ENCODE measurements around the gene HNRNPC.
"Not testable (repeated sequence)": the region's sequence is repeated elsewhere in the genome, so short reads cannot be mapped to it uniquely, and the experiment has no call there.

HNRNPC gene

GRCh38 chr14:21308479-21309237, 39.4 kb upstream of the HNRNPC start:
- TF ChIP-seq CTCF (IDR thresholded peaks at IDR 0.05; ENCODE audit: low read depth, low read length) = no peak
- in situ Hi-C loops (cut with HindIII; ENCODE audit: low sequenced_read_pairs) = no loop called here
- peak overlapping the region; percentile 29 for H3K4me3 ChIP-seq (ENCODE audit: low read depth, low read length)
- peak; percentile 75 for DNase-seq (ENCODE audit: low read depth, low spot score)

GRCh38 chr14:21308132-21308478, 38.9 kb upstream of the HNRNPC start:
- TF ChIP-seq CTCF (IDR thresholded peaks at IDR 0.05; ENCODE audit: low read depth, low read length) = no peak
- peak overlapping the region; percentile 29 for H3K4me3 ChIP-seq (ENCODE audit: low read depth, low read length)
- no peak for DNase-seq (ENCODE audit: low read depth, low spot score)
- in situ Hi-C loops (cut with HindIII; ENCODE audit: low sequenced_read_pairs) = no loop called here

DNA sequence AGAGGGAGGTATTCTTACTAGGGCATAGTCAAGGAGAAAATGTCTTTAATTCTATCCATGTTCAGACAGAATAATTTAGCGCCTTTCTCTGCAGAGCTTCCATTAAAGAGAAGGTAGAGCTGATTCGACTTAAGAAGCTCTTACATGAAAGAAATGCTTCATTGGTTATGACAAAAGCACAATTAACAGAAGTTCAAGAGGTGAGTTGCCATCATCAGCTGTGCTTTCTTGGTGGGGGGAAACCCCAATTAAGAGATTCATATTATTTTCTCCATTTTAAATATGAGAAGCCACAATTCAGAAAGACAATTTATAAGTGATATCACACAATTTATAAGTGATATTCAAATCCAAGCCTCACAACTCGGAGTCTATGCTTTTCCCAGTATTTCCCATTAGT, 38.4 kb upstream of the HNRNPC start:
- no peak for TF ChIP-seq CTCF (IDR thresholded peaks at IDR 0.05; ENCODE audit: low read depth, low read length)
- H3K4me3 ChIP-seq (ENCODE audit: low read depth, low read length) = no peak overlapping the region
- no peak for DNase-seq (ENCODE audit: low read depth, low spot score)
- in situ Hi-C loops (cut with HindIII; ENCODE audit: low sequenced_read_pairs) = no loop called here

DNA sequence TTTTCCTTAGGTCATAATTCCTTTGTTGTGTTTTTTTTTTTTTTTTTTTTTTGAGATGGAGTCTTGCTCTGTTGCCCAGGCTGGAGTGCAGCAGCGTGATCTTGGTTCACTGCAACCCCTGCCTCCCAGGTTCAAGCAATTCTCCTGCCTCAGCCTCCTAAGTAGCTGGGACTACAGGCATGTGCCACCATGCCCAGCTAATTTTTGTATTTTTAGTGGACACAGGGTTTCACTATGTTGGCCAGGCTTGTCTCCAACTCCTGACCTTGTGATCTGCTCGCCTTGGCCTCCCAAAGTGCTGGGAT, 33.5 kb upstream of the HNRNPC start:
- H3K4me3 ChIP-seq (ENCODE audit: low read depth, low read length); DNase-seq (ENCODE audit: low read depth, low spot score); in situ Hi-C loops (cut with HindIII; ENCODE audit: low sequenced_read_pairs): not testable (repeated sequence)

DNA sequence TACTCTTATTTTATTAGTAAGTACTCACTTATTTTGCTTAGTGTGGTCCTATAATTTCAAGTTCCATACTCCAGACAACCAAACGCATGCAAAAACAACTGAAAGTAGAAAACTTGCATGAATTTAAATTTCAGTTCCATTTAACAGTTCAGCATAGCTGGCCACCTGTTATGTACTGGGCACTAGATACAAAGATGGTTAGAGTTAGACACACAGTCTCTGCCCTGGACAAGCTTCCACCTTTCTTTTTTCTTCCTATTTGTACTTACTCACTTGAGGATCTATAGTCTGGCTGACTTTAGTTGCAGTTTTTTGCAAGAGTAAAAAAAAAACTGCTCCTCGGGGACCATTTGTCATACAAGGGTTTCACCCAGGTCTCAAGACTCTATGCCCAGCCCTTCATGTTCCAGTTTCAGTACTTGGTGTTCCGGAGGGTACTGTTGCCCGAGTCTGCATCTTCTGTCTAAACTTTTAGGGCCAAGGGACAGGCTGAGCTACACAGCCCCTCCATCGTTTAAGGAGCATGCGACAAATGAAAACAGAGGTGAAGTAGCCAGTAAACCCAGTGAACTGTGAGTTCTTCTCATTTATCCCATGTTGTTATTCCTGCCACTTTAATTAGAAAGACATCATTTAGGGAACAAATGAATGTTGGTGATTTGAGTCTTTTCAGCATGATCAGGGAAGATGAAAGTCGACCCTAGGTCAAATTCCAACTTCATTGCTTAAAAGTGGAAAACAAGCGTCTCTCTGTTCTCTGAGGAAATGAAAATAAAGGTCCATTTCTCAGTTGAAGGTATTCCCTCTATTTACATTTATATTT, 33.0 kb upstream of the HNRNPC start:
- H3K4me3 ChIP-seq (ENCODE audit: low read depth, low read length) = no peak overlapping the region
- no peak for TF ChIP-seq CTCF (IDR thresholded peaks at IDR 0.05; ENCODE audit: low read depth, low read length)
- no peak for DNase-seq (ENCODE audit: low read depth, low spot score)
- in situ Hi-C loops (cut with HindIII; ENCODE audit: low sequenced_read_pairs) = no loop called here

DNA sequence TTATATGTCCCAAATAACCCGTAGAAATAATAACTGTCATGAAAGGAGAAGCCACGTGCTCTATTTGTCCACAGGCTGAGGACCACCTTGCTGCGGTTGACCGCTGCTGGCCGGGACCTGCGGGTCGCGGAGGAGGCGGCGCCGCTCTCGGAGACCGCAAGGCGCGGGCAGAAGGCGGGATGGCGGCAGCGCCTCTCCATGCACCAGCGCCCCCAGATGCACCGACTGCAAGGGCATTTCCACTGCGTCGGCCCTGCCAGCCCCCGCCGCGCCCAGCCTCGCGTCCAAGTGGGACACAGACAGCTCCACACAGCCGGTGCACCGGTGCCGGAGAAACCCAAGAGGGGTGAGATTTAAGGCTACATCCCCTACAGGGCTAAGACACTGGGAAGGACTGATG, 31.6 kb upstream of the HNRNPC start:
- in situ Hi-C loops (cut with HindIII; ENCODE audit: low sequenced_read_pairs) = no loop called here
- TF ChIP-seq CTCF (IDR thresholded peaks at IDR 0.05; ENCODE audit: low read depth, low read length) = no peak
- DNase-seq (ENCODE audit: low read depth, low spot score) = no peak
- H3K4me3 ChIP-seq (ENCODE audit: low read depth, low read length) = no peak overlapping the region

DNA sequence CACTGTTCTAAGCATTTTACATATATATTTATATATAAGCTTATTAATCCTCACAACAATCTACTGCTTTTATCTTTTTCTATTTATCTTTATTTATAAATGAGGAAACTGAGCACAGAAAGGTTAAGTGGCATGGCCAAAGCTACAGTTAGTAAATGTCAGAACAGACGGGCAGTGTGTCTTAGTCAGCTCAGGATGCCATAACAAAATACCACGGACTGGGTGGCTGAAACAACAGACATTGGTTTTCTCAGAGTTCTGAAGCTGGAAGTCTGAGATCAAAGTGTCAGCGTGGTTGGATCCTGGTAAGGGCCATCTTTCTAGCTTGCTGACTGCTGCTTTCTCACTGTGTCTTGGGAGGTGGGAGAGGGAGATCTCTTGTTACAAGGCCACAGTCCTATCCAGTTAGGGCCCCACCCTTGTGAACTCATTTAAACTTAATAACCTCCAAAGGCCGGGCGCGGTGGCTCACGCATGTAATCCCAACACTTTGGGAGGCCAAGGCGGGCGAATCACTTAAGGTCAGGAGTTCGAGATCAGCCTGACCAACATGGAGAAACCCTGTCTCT, 30.4 kb upstream of the HNRNPC start:
- H3K4me3 ChIP-seq (ENCODE audit: low read depth, low read length) = no peak overlapping the region
- in situ Hi-C loops (cut with HindIII; ENCODE audit: low sequenced_read_pairs) = no loop called here
- no peak for DNase-seq (ENCODE audit: low read depth, low spot score)
- no peak for TF ChIP-seq CTCF (IDR thresholded peaks at IDR 0.05; ENCODE audit: low read depth, low read length)

Measured in astrocyte of the spinal cord (primary cell).